ENCODE results near the gene SCUBE1. TPM values are rescaled to one million over a fixed set of nuclear protein-coding genes. Genes with fewer than 3 reads are reported as not detected.

The SCUBE1 gene
- total RNA-seq, 4 donors from 2014 or later = 37.3 to 107 (median 75.9) TPM

- no peak overlapping the region for H3K4me3 ChIP-seq
- 100% methylated on average over 4 of the region's 14 CpGs; no CpG with 5 or more reads in 1 of the 2 donors for WGBS, 2 donors (ENCODE audit: low coverage in 1 of 2)
- no peaks in the 10 kb centered on the region for H3K9me3 ChIP-seq
- no peak overlapping the region for H3K27ac ChIP-seq
- H3K27me3 ChIP-seq = no peaks in the 10 kb centered on the region
- H3K36me3 ChIP-seq = peaks cover 0 to 81% of the 10 kb centered on the region in 2 donors
- ATAC-seq = no peak
- peaks cover 0 to 27% (median 0%) of the 10 kb centered on the region in 3 donors for H3K4me1 ChIP-seq
- no peak for TF ChIP-seq POLR2A (IDR thresholded peaks at IDR 0.05)
- no peak for TF ChIP-seq EP300 (IDR thresholded peaks at IDR 0.05)
- TF ChIP-seq, protein P1, sequence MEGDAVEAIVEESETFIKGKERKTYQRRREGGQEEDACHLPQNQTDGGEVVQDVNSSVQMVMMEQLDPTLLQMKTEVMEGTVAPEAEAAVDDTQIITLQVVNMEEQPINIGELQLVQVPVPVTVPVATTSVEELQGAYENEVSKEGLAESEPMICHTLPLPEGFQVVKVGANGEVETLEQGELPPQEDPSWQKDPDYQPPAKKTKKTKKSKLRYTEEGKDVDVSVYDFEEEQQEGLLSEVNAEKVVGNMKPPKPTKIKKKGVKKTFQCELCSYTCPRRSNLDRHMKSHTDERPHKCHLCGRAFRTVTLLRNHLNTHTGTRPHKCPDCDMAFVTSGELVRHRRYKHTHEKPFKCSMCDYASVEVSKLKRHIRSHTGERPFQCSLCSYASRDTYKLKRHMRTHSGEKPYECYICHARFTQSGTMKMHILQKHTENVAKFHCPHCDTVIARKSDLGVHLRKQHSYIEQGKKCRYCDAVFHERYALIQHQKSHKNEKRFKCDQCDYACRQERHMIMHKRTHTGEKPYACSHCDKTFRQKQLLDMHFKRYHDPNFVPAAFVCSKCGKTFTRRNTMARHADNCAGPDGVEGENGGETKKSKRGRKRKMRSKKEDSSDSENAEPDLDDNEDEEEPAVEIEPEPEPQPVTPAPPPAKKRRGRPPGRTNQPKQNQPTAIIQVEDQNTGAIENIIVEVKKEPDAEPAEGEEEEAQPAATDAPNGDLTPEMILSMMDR (IDR thresholded peaks at IDR 0.05) = no peak
- TF ChIP-seq POLR2AphosphoS5 (IDR thresholded peaks at IDR 0.05) = no peak
These were observed 101.3 kb downstream of the SCUBE1 start for GRCh38 chr22:43241699-43242386.

GRCh38 chr22:43241138-43241597 lies 102.0 kb downstream of the SCUBE1 start:
- H3K27ac ChIP-seq = no peak overlapping the region
- H3K4me3 ChIP-seq = no peak overlapping the region
- WGBS, 2 donors (ENCODE audit: low coverage in 1 of 2) = 93% methylated on average over 3 of the region's 15 CpGs; no CpG with 5 or more reads in 1 of the 2 donors
- ATAC-seq = no peak
- H3K4me1 ChIP-seq = peaks cover 0 to 27% (median 0%) of the 10 kb centered on the region in 3 donors
- TF ChIP-seq POLR2A (IDR thresholded peaks at IDR 0.05) = no peak
- TF ChIP-seq, protein P1 (IDR thresholded peaks at IDR 0.05) = no peak
- no peak for TF ChIP-seq EP300 (IDR thresholded peaks at IDR 0.05)
- no peak for TF ChIP-seq POLR2AphosphoS5 (IDR thresholded peaks at IDR 0.05)
- H3K36me3 ChIP-seq = peaks cover 0 to 76% of the 10 kb centered on the region in 2 donors
- H3K27me3 ChIP-seq = no peaks in the 10 kb centered on the region
- no peaks in the 10 kb centered on the region for H3K9me3 ChIP-seq

DNA sequence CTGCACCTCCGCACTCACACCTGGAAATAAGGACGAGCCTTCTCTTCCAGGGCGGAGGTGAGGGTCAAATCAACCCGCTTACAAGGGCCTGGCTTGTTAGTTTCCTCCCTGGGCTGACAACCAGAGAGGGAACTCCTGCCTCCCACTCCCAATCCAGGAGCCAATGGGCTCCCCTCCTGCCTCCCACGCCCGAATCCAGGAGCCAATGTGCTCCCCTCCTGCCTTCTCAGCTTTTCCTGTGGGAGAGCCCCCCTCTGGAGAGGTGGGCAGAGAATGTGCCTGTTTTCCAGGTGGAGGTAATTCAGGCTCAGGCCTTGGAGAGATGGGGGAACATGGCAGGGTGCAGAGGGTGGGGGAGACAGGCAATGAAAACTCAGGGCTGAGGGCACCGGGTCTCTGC lies 102.6 kb downstream of the SCUBE1 start:
- H3K9me3 ChIP-seq = no peaks in the 10 kb centered on the region
- peaks cover 0 to 74% of the 10 kb centered on the region in 2 donors for H3K36me3 ChIP-seq
- no CpG with 5 or more reads among the region's 7 CpGs for WGBS, 2 donors (ENCODE audit: low coverage in 1 of 2)
- H3K27ac ChIP-seq = no peak overlapping the region
- peaks cover 0 to 27% (median 0%) of the 10 kb centered on the region in 3 donors for H3K4me1 ChIP-seq
- TF ChIP-seq POLR2A (IDR thresholded peaks at IDR 0.05) (no peak), EP300 (IDR thresholded peaks at IDR 0.05) (no peak), POLR2AphosphoS5 (IDR thresholded peaks at IDR 0.05) (no peak)
- TF ChIP-seq, protein P1 (IDR thresholded peaks at IDR 0.05) = no peak
- no peaks in the 10 kb centered on the region for H3K27me3 ChIP-seq
- no peak overlapping the region for H3K4me3 ChIP-seq
- no peak for ATAC-seq

- TF ChIP-seq EP300 (IDR thresholded peaks at IDR 0.05) = no peak
- WGBS, 2 donors (ENCODE audit: low coverage in 1 of 2) = 73% methylated on average over 4 of the region's 9 CpGs; no CpG with 5 or more reads in 1 of the 2 donors
- Histone ChIP-seq H3K4me1 (peaks cover 0 to 27% (median 0%) of the 10 kb centered on the region in 3 donors), H3K4me3 (no peak overlapping the region), H3K27ac (no peak overlapping the region), H3K36me3 (peaks cover 0 to 70% of the 10 kb centered on the region in 2 donors), H3K9me3 (no peaks in the 10 kb centered on the region), H3K27me3 (no peaks in the 10 kb centered on the region)
- no peak for ATAC-seq
These were observed 103.2 kb downstream of the SCUBE1 start for GRCh38 chr22:43239956-43240355.

DNA sequence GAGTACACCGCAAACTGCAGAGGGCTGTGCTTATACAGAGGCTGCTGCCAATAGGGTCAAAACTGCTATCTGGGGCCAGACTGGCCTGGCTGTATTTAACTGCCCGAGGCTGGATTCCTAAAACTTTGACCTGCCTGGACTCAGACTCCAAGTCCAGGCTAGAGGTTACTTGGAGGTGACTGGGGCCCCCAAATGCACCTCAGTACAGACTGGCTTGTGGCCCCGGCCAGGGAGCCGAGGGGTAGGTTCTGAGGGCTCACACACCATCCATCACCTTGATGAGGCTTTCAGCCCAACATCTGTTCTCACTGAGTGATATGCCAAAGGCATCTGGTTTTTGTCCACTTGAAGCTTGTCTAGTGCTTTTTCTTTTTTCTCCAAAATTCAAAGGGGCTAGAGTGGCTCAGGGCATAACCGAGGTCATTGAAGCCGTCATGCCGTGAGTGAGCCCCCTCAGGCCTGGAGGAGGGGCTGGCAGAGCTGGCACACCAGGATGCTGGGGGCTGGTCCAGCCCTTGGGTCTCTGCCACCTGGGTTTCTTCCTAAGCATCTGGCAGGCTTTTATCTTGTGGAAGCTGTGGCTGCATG lies 103.9 kb downstream of the SCUBE1 start:
- Histone ChIP-seq H3K27ac (no peak overlapping the region), H3K27me3 (no peaks in the 10 kb centered on the region), H3K9me3 (no peaks in the 10 kb centered on the region), H3K4me1 (peaks cover 0 to 27% (median 0%) of the 10 kb centered on the region in 3 donors), H3K4me3 (no peak overlapping the region), H3K36me3 (peaks cover 0 to 64% of the 10 kb centered on the region in 2 donors)
- no peak for ATAC-seq
- TF ChIP-seq, protein P1 (IDR thresholded peaks at IDR 0.05) = no peak
- TF ChIP-seq POLR2AphosphoS5 (IDR thresholded peaks at IDR 0.05) = no peak
- no peak for TF ChIP-seq EP300 (IDR thresholded peaks at IDR 0.05)
- TF ChIP-seq POLR2A (IDR thresholded peaks at IDR 0.05) = no peak
- no CpG with 5 or more reads among the region's 7 CpGs for WGBS, 2 donors (ENCODE audit: low coverage in 1 of 2)

All from gastroesophageal sphincter (tissue), 4 donors.